Small intestine (tissue), 7 donors: Measurements from ENCODE around the gene AMDHD1. TPM values are rescaled to one million over a fixed set of nuclear protein-coding genes. Genes with fewer than 3 reads are reported as not detected.

Experiments
- DNase-seq, 2 donors: peaks; one replicate each; pipeline versions ENCODE4 v3.0.0 to v3.0.0-alpha.2; 2013
- FAIRE-seq: peaks from 2 replicates; lab custom pipeline; 2012; peaks lifted over from hg19 to GRCh38; lab: Jason Lieb, UNC
- H3K27ac ChIP-seq, 3 donors: one replicate each; pipeline ENCODE4 v1.5.1; 2013; ENCODE audit warnings: low read length in 2 of 3, mild to moderate bottlenecking in 2 of 3, control low read depth in 1 of 3, inconsistent platforms in 1 of 3, low read depth in 1 of 3, moderate library complexity in 1 of 3
- H3K27me3 ChIP-seq, 3 donors: one replicate each; pipeline ENCODE4 v1.6.1; 2013; ENCODE audit warnings: low read length in 3 of 3, inconsistent platforms in 1 of 3; ENCODE audit not compliant: control insufficient read depth in 3 of 3, insufficient read depth in 3 of 3
- H3K36me3 ChIP-seq, 3 donors: one replicate each; pipeline ENCODE4 v1.6.1; 2013; ENCODE audit warnings: low read length in 3 of 3, inconsistent platforms in 1 of 3, low read depth in 1 of 3, mild to moderate bottlenecking in 1 of 3, moderate library complexity in 1 of 3; ENCODE audit not compliant: control insufficient read depth in 3 of 3, insufficient read depth in 2 of 3
- H3K4me1 ChIP-seq, 3 donors: one replicate each; pipeline ENCODE4 v1.6.1; 2013; ENCODE audit warnings: low read length in 2 of 3, inconsistent platforms in 1 of 3, low read depth in 1 of 3, mild to moderate bottlenecking in 1 of 3, moderate library complexity in 1 of 3; ENCODE audit not compliant: control insufficient read depth in 3 of 3, insufficient read depth in 2 of 3
- H3K4me3 ChIP-seq, 3 donors: one replicate each; pipeline ENCODE4 v1.5.1; 2013; ENCODE audit warnings: low read length in 3 of 3, control low read depth in 1 of 3, inconsistent platforms in 1 of 3, low read depth in 1 of 3, mild to moderate bottlenecking in 1 of 3, moderate library complexity in 1 of 3
- H3K9me3 ChIP-seq, 2 donors: one replicate each; pipeline ENCODE4 v1.6.1; 2013; ENCODE audit warnings: low read depth in 1 of 2, low read length in 1 of 2; ENCODE audit not compliant: control insufficient read depth in 2 of 2, insufficient read depth in 1 of 2
- WGBS, 3 donors: extraction: QIAGEN DNeasy Blood & Tissue Kit; methylation state at CpG; one replicate each; pipeline ENCODE4 v1.1.7; 2013; 5-methylcytosine and 5-hydroxymethylcytosine counted together
- polyA plus RNA-seq, 4 donors: library from polyadenylated mRNA; stranded (reverse) in 3 of 4; unstranded in 1 of 4; fragments of 200-250 nt in 3 of 4; fragments of 120-200 nt in 1 of 4; gene quantifications; one replicate each; pipeline versions ENCODE4 v1.2.1 to v1.2.3, GENCODE V29; 2013
- donor health status: healthy with polysubstance abuse.
- donor health status: control.
- donor health status: control.
- donor health status: Bipolar disorder and iron deficiency.
- donor health status: healthy.

Gene AMDHD1
- polyA plus RNA-seq, 4 donors, result 0.61 to 10.9 (median 0.85) TPM

GRCh38 chr12:95922231-95922630 lies 20.9 kb upstream of the AMDHD1 start:
- FAIRE-seq, result no peak

GRCh38 chr12:95940514-95940913 lies 2.6 kb upstream of the AMDHD1 start:
- no peak for DNase-seq
- FAIRE-seq, result no peak
- no peaks in the 10 kb centered on the region for H3K36me3 ChIP-seq
- no peaks in the 10 kb centered on the region for H3K9me3 ChIP-seq
- 58 to 70% (median 67%) methylated on average over 6 of the region's 6 CpGs for WGBS, 3 donors
- peaks cover 0 to 7% (median 0%) of the 10 kb centered on the region in 3 donors for H3K27me3 ChIP-seq
- no peak overlapping the region for H3K4me3 ChIP-seq
- H3K4me1 ChIP-seq, result peaks cover 0 to 5% (median 0%) of the 10 kb centered on the region in 3 donors
- H3K27ac ChIP-seq, result no peak overlapping the region

More at GRCh38 chr12:95922231-95922630, 20.9 kb upstream of the AMDHD1 start:
- no peak for DNase-seq
- Histone ChIP-seq H3K4me1 (no peaks in the 10 kb centered on the region), H3K9me3 (no peaks in the 10 kb centered on the region), H3K36me3 (no peaks in the 10 kb centered on the region), H3K27ac (no peak overlapping the region), H3K4me3 (no peak overlapping the region), H3K27me3 (no peaks in the 10 kb centered on the region)
- WGBS, 3 donors, result 43 to 52% (median 50%) methylated on average over 3 of the region's 3 CpGs

GRCh38 chr12:95942101-95942523 lies 1.0 kb upstream of the AMDHD1 start:
- Histone ChIP-seq H3K9me3 (no peaks in the 10 kb centered on the region), H3K27ac (peak overlapping the region in 2 of 3 donors; percentile 76 to 93), H3K27me3 (peaks cover 0 to 7% (median 0%) of the 10 kb centered on the region in 3 donors), H3K36me3 (no peaks in the 10 kb centered on the region), H3K4me3 (peak overlapping the region; percentile 82 to 88 (median 87)), H3K4me1 (peaks cover 0 to 5% (median 0%) of the 10 kb centered on the region in 3 donors)
- WGBS, 3 donors, result 3 to 14% (median 9%) methylated on average over 13 of the region's 13 CpGs
- peak in 1 of 2 donors; percentile 8 for DNase-seq
- FAIRE-seq, result no peak

- 0% methylated on average over 35 to 51 of the region's 51 CpGs for WGBS, 3 donors
- FAIRE-seq, result no peak
- peak within 1 kb of the TSS; percentile 82 to 88 (median 87) for H3K4me3 ChIP-seq
- peak within 1 kb of the TSS; percentile 76 to 93 (median 81) for H3K27ac ChIP-seq
- no peaks in the 10 kb centered on the region for H3K9me3 ChIP-seq
- H3K36me3 ChIP-seq, result no peaks in the 10 kb centered on the region
- DNase-seq, result peak; percentile 91
- H3K4me1 ChIP-seq, result peaks cover 0 to 5% (median 0%) of the 10 kb centered on the region in 3 donors
- peaks cover 0 to 7% (median 0%) of the 10 kb centered on the region in 3 donors for H3K27me3 ChIP-seq
Observed at GRCh38 chr12:95942524-95943329, 404 bp upstream of the AMDHD1 start, which contains the start of gene CCDC38. TSS of gene CCDC38 (minus strand) at chr12:95942614. CDS start at chr12:95936509, 6,105 bp downstream.

GRCh38 chr12:95944108-95944704 lies 1.1 kb downstream of the AMDHD1 start:
- DNase-seq (no peak), FAIRE-seq (no peak)
- Histone ChIP-seq H3K4me3 (no peak overlapping the region), H3K27ac (no peak overlapping the region), H3K9me3 (no peaks in the 10 kb centered on the region), H3K27me3 (peaks cover 0 to 7% (median 0%) of the 10 kb centered on the region in 3 donors), H3K36me3 (no peaks in the 10 kb centered on the region), H3K4me1 (peaks cover 0 to 5% (median 0%) of the 10 kb centered on the region in 3 donors)
- 74 to 86% (median 81%) methylated on average over 10 of the region's 10 CpGs for WGBS, 3 donors

- Histone ChIP-seq H3K9me3 (no peaks in the 10 kb centered on the region), H3K36me3 (no peaks in the 10 kb centered on the region), H3K4me3 (no peak overlapping the region), H3K27me3 (no peaks in the 10 kb centered on the region), H3K4me1 (no peaks in the 10 kb centered on the region), H3K27ac (no peak overlapping the region)
- 54 to 77% (median 60%) methylated on average over 4 of the region's 4 CpGs for WGBS, 3 donors
- FAIRE-seq, result no peak
- DNase-seq, result no peak
Observed at GRCh38 chr12:95949477-95950206, 6.5 kb downstream of the AMDHD1 start.

GRCh38 chr12:95951515-95951914 lies 8.4 kb downstream of the AMDHD1 start:
- Histone ChIP-seq H3K9me3 (no peaks in the 10 kb centered on the region), H3K36me3 (no peaks in the 10 kb centered on the region), H3K4me1 (no peaks in the 10 kb centered on the region), H3K27ac (no peak overlapping the region), H3K27me3 (no peaks in the 10 kb centered on the region), H3K4me3 (no peak overlapping the region)
- FAIRE-seq (no peak), DNase-seq (no peak)

GRCh38 chr12:95953000-95953399 lies 9.9 kb downstream of the AMDHD1 start:
- Histone ChIP-seq H3K27ac (no peak overlapping the region), H3K4me1 (no peaks in the 10 kb centered on the region), H3K4me3 (no peak overlapping the region), H3K9me3 (no peaks in the 10 kb centered on the region), H3K27me3 (peaks cover 0 to 3% (median 0%) of the 10 kb centered on the region in 3 donors), H3K36me3 (no peaks in the 10 kb centered on the region)
- FAIRE-seq (no peak), DNase-seq (no peak)
- 51 to 69% (median 67%) methylated on average over 1 of the region's 1 CpG for WGBS, 3 donors
